ENCODE measurements around the gene YAF2. TPM values are rescaled to one million over a fixed set of nuclear protein-coding genes. Genes with fewer than 3 reads are reported as not detected.

YAF2 gene
- total RNA-seq, 8 experiments from 2014 or later = 14.9 to 34.0 (median 29.4) TPM

DNA sequence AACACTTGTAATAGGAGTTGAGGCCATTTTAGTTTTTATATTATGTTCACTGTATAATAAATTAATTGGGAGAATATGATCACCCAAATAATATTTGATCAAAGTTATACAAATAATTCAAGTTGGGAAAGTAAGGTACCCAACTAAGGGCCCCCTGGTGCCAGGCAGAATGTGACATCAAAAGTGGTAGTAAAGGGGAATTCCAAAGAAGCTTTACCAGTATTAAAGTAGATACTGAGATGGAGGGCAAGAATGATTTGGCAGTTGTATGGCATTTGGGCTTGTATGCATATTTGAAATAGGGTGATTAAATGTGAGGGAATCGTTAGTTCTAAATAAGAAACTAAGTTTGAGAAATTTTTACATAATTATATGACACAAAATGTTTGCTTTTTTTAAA is 111.1 kb downstream of the YAF2 start:
- in situ Hi-C loops (cut with MboI; ENCODE audit: low pct_unique_long_range_greater_than_20kb in 2 of 9, low sequenced_read_pairs in 9 of 9, unreplicated experiment in 9 of 9) = loop anchor here in 8 of 9 experiments (25.0 kb wide), 2 partner anchors 185 to 210 kb away; partner anchors contain the start of genes PPHLN1 (in 7 of the 8) and ZCRB1 (in 7 of the 8)
- WGBS, 10 experiments = 33 to 100% (median 90%) methylated on average over 1 of the region's 1 CpG; no CpG with 5 or more reads in 1 of the 10 experiments

DNA sequence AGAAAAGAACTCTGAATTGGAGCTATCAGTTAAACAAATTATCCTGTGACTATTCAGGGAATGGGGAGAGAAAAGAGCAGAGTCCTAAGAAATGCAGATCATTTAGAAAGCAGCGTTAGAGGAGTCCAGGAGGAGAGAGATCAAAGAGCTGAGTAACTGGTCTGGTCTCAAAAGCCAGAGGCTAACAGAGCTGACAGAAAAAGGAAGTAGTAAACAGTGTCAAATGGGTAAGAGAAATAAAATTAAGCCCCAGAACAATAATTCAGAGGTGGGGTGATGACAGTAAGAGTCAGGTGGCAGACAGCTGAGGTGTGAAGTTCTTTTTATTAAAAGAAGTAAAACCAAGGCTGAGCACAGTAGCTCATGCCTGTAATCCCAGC is 112.7 kb downstream of the YAF2 start:
- in situ Hi-C loops (cut with MboI; ENCODE audit: low pct_unique_long_range_greater_than_20kb in 2 of 9, low sequenced_read_pairs in 9 of 9, unreplicated experiment in 9 of 9) = loop anchor here in 8 of 9 experiments (25.0 kb wide), 2 partner anchors 187 to 212 kb away; partner anchors contain the start of genes PPHLN1 (in 7 of the 8) and ZCRB1 (in 7 of the 8)
- peak in 1 of 8 experiments; percentile 25 for ATAC-seq (replicated peaks in 6 of 8)
- H3K27ac ChIP-seq = no peak overlapping the region
- 0 to 78% (median 20%) methylated on average over 1 of the region's 1 CpG; no CpG with 5 or more reads in 3 of the 10 experiments for WGBS, 10 experiments
- peaks cover 8 to 14% of the 10 kb centered on the region in 2 donors for H3K4me1 ChIP-seq (replicated peaks in 1 of 2)
- H3K4me3 ChIP-seq = no peak overlapping the region

More for the DNA sequence above, 111.1 kb downstream of the YAF2 start:
- peaks cover 8 to 14% of the 10 kb centered on the region in 2 donors for H3K4me1 ChIP-seq (replicated peaks in 1 of 2)
- ATAC-seq (replicated peaks in 6 of 8) = no peak
- no peak overlapping the region for H3K4me3 ChIP-seq
- H3K27ac ChIP-seq = no peak overlapping the region

DNA sequence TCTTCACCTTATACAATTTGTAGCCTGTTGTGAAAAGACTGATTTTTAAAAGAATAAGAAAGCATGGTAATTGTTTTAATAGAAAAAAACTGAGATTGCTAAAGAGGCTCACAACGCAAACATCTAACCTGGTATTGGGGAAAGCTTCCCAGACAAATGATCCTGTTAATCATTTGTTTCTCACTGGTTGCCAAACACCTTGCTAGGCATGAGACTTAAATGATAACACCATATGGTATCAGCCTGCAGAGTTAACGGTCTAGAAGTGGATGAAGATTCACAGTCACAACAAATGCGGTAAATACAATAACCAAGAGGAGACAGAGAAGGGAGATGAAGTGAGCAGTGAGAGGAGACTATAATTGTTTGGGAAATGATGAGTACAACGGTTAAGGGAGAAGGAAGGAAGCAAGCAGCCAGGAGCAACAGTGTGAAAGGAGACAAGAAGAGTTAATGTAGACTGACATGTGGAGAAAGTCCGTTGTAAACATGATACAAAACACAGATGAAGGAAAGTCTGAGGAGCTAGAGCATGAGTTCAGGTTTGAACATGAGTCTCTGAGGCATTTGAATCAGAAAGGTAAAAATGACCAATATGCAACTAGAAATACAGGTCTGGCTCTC is 113.2 kb downstream of the YAF2 start:
- in situ Hi-C loops (cut with MboI; ENCODE audit: low pct_unique_long_range_greater_than_20kb in 2 of 9, low sequenced_read_pairs in 9 of 9, unreplicated experiment in 9 of 9) = loop anchor here in 8 of 9 experiments (25.0 kb wide), 2 partner anchors 187 to 212 kb away; partner anchors contain the start of genes PPHLN1 (in 7 of the 8) and ZCRB1 (in 7 of the 8)
- Histone ChIP-seq H3K4me3 (no peak overlapping the region), H3K27ac (peak overlapping the region in 1 of 2 donors; percentile 16), H3K4me1 (replicated peaks in 1 of 2) (peaks cover 8 to 14% of the 10 kb centered on the region in 2 donors)
- ATAC-seq (replicated peaks in 6 of 8) = peak in 1 of 8 experiments; percentile 15
- 3 to 75% (median 32%) methylated on average over 2 to 5 of the region's 5 CpGs for WGBS, 10 experiments

DNA sequence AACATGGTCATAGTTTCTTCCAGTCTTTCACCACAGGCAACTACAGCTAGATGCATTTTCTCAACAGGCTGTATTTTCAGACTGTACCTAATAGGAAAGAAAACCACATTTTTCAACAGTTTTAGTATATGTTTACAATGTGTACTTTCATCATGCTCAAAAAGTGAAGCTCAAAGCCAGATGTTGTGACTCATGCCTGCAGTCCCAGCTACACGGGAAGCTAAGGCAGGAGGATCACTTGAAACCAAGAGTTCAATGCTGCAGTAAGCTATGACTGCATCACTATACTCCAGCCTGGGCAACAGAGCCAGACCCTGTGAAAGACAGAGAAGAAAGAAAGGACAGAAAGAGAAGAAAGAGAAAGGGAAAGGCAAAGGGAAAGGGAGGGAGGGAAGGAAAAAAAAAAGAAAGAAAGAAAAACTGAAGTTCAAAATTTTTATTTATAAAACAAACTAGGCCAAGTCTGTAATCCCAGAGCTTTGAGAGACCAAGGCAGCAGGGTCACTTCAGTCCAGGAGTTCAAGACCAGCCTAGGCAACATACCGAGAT is 118.9 kb downstream of the YAF2 start:
- peak in 2 of 8 experiments; percentile 38 to 45 for ATAC-seq (replicated peaks in 6 of 8)
- Histone ChIP-seq H3K27ac (no peak overlapping the region), H3K4me1 (replicated peaks in 1 of 2) (no peaks in the 10 kb centered on the region), H3K4me3 (no peak overlapping the region)
- in situ Hi-C loops (cut with MboI; ENCODE audit: low pct_unique_long_range_greater_than_20kb in 2 of 9, low sequenced_read_pairs in 9 of 9, unreplicated experiment in 9 of 9) = no loop called here
- 15 to 100% (median 69%) methylated on average over 1 to 2 of the region's 2 CpGs; no CpG with 5 or more reads in 1 of the 10 experiments for WGBS, 10 experiments

DNA sequence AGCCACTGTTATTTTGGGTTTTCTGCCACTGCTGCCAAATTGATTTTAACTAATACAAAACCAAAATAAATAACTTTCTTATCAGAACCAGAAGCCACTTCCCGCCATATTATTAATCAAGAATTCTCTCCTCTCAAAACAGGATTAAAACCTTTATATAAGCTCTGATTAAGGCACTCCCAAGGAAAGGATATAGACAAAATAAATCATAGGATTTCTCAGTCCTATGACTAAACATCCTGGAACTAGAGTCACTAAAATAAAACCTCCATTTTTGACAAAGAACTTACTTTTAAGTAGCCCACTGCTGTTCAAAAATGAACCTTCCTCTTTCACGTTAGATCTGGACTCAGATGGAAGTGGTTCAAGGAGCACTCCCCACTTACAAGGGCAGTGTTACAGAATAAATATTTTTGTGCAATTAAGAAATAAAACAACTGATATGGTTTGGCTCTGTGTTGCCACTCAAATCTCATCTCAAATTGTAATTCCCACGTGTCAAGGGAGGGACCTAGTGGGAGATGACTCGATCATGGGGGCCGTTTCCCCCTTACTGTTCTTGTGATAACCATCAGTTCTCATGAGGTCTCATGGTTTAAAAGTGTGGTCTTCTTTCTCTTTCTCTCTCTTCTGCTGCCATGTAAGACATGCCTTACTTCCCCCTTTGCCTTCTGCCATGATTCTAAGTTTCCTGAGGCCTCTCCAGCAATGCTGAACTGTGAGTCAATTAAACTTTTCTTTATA is 119.7 kb downstream of the YAF2 start:
- ATAC-seq (replicated peaks in 6 of 8) = no peak
- no peak overlapping the region for H3K4me3 ChIP-seq
- no peak overlapping the region for H3K27ac ChIP-seq
- WGBS, 10 experiments = 76 to 100% (median 93%) methylated on average over 1 to 5 of the region's 5 CpGs
- no peaks in the 10 kb centered on the region for H3K4me1 ChIP-seq (replicated peaks in 1 of 2)
- in situ Hi-C loops (cut with MboI; ENCODE audit: low pct_unique_long_range_greater_than_20kb in 2 of 9, low sequenced_read_pairs in 9 of 9, unreplicated experiment in 9 of 9) = no loop called here

DNA sequence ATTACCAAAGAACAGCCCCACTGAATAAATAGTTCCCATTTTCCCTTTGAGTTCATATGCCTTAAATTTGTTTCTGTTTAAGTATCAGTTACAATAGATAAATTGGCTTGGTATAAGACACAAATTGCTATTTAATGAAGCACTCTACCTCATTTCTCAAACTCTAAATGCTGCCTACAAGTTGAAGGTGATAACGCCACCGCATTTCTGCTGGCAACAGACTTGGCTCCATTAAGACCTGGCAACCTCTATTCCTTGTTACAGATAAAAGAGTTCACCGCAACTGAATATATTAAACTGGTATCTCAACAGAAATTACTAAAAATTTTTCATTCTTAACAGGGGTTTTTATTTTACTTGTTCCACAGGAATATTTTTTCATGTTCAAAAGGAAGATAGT is 129.0 kb downstream of the YAF2 start:
- Histone ChIP-seq H3K4me3 (no peak overlapping the region), H3K4me1 (replicated peaks in 1 of 2) (no peaks in the 10 kb centered on the region), H3K27ac (no peak overlapping the region)
- WGBS, 10 experiments = 88 to 100% (median 100%) methylated on average over 1 to 3 of the region's 3 CpGs; no CpG with 5 or more reads in 1 of the 10 experiments
- in situ Hi-C loops (cut with MboI; ENCODE audit: low pct_unique_long_range_greater_than_20kb in 2 of 9, low sequenced_read_pairs in 9 of 9, unreplicated experiment in 9 of 9) = no loop called here
- ATAC-seq (replicated peaks in 6 of 8) = no peak

Other genes starting within 250 kb of the YAF2 start
- gene GXYLT1, start 93.4 kb downstream of the YAF2 start, total RNA-seq = 10 to 100 TPM in 1 of 8 experiments, 1 to 10 TPM in 7; 4.0 to 11.8 (median 5.8) TPM
- 10 to 100 TPM; 34.1 to 70.0 (median 44.1) TPM for gene ZCRB1, start 87.8 kb upstream of the YAF2 start, total RNA-seq
- gene PPHLN1, start 87.9 kb upstream of the YAF2 start, total RNA-seq = 10 to 100 TPM; 42.8 to 99.0 (median 66.7) TPM